ENCODE results near the gene TEF. TPM values are rescaled to one million over a fixed set of nuclear protein-coding genes. Genes with fewer than 3 reads are reported as not detected.
A peak's percentile ranks its signal among the peaks of the same experiment; 100 is the strongest.

TEF gene
- total and polyA plus RNA-seq, 9 of the 15 experiments (the other 6 are each of a cell fraction or from before 2014, with no cell fraction given): 0.04 to 3.1 (median 1.2) TPM

DNA sequence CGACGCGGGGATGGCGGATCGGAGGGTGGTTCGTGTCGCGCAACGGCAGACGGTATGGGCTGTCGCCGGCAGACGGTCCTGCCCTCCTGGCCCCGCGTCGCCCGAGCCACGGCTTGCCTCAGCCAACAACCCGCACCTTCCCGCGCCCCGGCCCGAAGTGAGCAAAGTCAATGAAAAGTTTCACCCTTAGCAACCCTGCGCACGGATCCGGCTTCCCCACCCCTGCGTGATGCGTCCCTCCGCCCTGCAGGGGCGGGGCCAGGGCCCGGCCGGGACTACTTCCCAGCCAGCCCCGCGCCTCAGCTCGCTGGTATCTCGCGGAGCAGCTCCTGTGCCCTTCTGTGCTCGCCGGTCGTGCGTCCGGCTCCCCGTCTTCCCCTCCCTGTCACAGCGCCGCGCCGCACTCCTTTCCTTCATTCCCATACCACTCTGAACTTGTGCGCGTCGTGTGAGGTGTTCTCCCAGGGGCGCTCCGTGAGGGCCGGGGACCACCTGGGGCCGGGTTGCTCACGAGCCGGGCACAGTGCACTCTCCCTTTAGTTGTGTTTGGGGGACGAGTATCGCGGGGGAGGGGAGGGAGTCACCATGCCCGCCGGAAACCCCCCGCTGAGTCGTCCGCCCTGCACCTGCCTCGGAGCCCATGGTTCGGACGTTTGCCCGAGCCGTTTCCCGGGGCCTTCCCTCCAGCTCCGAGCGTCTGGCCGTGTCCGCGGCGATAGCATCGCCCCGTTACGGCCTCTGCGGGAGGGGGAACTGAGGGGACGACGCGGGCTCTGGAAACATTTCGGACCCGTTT is 65.1 kb downstream of the TEF start, which contains the start of gene TOB2 (continued):
- TF ChIP-seq, protein P1, sequence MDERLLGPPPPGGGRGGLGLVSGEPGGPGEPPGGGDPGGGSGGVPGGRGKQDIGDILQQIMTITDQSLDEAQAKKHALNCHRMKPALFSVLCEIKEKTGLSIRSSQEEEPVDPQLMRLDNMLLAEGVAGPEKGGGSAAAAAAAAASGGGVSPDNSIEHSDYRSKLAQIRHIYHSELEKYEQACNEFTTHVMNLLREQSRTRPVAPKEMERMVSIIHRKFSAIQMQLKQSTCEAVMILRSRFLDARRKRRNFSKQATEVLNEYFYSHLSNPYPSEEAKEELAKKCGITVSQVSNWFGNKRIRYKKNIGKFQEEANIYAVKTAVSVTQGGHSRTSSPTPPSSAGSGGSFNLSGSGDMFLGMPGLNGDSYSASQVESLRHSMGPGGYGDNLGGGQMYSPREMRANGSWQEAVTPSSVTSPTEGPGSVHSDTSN (CRISPR knock-in tag; IDR thresholded peaks at IDR 0.05; ENCODE audit: low read depth): no peak
- TF ChIP-seq, protein P1 (tag; conservative IDR thresholded peaks at IDR 0.05; ENCODE audit: low read depth): no peak
- TF ChIP-seq FOXA1 (IDR thresholded peaks at IDR 0.05; ENCODE audit: borderline replicate concordance) (no peak), ESRRA (IDR thresholded peaks at IDR 0.05; ENCODE audit: borderline replicate concordance, low read depth) (peak; percentile 71; the same call in 1 of the 2 replicates), NCOA2 (IDR thresholded peaks at IDR 0.05; ENCODE audit: partially characterized antibody in 2 of 2) (no peak), NR1H2 (CRISPR knock-in tag; IDR thresholded peaks at IDR 0.05) (peak; percentile 94; the same call in 1 of the 2 replicates), RBM22 (IDR thresholded peaks at IDR 0.05; ENCODE audit: low read depth, low read length, poor library complexity, severe bottlenecking) (peak; percentile 84), ZNF133 (CRISPR knock-in tag; IDR thresholded peaks at IDR 0.05) (no peak), PHTF2 (CRISPR knock-in tag; IDR thresholded peaks at IDR 0.05) (no peak), ZNF57 (CRISPR knock-in tag; IDR thresholded peaks at IDR 0.05) (no peak), GABPA (tag; conservative IDR thresholded peaks at IDR 0.05; ENCODE audit: low read depth) (peak; percentile 59; the same call in 1 of the 2 replicates), ZNF583 (CRISPR knock-in tag; IDR thresholded peaks at IDR 0.05) (no peak)
- TF ChIP-seq, protein P2, sequence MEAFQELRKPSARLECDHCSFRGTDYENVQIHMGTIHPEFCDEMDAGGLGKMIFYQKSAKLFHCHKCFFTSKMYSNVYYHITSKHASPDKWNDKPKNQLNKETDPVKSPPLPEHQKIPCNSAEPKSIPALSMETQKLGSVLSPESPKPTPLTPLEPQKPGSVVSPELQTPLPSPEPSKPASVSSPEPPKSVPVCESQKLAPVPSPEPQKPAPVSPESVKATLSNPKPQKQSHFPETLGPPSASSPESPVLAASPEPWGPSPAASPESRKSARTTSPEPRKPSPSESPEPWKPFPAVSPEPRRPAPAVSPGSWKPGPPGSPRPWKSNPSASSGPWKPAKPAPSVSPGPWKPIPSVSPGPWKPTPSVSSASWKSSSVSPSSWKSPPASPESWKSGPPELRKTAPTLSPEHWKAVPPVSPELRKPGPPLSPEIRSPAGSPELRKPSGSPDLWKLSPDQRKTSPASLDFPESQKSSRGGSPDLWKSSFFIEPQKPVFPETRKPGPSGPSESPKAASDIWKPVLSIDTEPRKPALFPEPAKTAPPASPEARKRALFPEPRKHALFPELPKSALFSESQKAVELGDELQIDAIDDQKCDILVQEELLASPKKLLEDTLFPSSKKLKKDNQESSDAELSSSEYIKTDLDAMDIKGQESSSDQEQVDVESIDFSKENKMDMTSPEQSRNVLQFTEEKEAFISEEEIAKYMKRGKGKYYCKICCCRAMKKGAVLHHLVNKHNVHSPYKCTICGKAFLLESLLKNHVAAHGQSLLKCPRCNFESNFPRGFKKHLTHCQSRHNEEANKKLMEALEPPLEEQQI (IDR thresholded peaks at IDR 0.05): no peak
- TF ChIP-seq, protein P3, sequence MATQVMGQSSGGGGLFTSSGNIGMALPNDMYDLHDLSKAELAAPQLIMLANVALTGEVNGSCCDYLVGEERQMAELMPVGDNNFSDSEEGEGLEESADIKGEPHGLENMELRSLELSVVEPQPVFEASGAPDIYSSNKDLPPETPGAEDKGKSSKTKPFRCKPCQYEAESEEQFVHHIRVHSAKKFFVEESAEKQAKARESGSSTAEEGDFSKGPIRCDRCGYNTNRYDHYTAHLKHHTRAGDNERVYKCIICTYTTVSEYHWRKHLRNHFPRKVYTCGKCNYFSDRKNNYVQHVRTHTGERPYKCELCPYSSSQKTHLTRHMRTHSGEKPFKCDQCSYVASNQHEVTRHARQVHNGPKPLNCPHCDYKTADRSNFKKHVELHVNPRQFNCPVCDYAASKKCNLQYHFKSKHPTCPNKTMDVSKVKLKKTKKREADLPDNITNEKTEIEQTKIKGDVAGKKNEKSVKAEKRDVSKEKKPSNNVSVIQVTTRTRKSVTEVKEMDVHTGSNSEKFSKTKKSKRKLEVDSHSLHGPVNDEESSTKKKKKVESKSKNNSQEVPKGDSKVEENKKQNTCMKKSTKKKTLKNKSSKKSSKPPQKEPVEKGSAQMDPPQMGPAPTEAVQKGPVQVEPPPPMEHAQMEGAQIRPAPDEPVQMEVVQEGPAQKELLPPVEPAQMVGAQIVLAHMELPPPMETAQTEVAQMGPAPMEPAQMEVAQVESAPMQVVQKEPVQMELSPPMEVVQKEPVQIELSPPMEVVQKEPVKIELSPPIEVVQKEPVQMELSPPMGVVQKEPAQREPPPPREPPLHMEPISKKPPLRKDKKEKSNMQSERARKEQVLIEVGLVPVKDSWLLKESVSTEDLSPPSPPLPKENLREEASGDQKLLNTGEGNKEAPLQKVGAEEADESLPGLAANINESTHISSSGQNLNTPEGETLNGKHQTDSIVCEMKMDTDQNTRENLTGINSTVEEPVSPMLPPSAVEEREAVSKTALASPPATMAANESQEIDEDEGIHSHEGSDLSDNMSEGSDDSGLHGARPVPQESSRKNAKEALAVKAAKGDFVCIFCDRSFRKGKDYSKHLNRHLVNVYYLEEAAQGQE (IDR thresholded peaks at IDR 0.05; ENCODE audit: borderline replicate concordance): no peak
- TF ChIP-seq, protein P3 (CRISPR knock-in tag; IDR thresholded peaks at IDR 0.05; ENCODE audit: low read depth): no peak
